HL-60/S4 (cell line): ENCODE measurements around the gene PTPN2.

Experiments used
- in situ Hi-C: fragments of 300-500 bp; cut with MboI; formaldehyde crosslinking; loops from 2 replicates; pipeline ENCODE4 v1.14.3; 2022; ENCODE audit warnings: low sequenced_read_pairs

PTPN2 gene

DNA sequence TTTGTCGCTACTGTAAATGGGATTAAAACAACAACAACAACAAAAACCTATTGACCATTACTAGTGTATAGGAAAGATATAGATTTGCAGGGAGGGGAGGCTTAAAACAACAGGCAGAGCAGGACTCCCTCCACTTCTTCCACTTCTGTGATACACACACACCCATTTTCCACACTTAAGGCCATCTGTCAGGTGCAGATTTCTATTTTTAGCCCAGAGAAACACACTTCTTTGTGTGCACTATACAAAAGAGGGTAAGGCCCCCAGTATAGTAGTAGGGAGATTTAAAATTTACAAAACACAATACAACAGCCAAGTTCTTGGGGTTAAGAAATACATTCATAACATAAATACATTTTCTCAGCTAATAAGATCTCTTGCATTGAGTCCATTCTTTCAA is 22.4 kb downstream of the PTPN2 start:
- in situ Hi-C loops, result no loop called here

DNA sequence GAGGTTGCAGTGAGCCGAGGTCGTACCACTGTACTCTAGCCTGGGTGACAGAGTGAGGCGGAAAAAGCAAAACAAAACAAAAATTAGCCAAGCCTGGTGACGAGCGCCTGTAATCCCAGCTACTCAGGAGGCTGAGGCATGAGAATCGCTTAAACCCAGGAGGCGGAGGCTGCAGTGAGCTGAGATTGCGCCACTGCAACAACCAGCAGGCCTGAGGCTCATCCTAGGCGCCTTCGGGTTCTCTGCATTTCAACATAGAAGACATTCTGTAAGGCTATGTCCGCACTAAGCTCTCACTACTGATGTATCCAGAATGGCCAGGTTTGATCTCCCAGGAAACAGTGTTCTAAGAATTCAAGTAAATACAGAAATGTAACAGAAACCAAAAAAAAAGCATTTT is 23.5 kb downstream of the PTPN2 start:
- in situ Hi-C loops, result no loop called here

GRCh38 chr18:12858991-12859390 is 25.0 kb downstream of the PTPN2 start:
- in situ Hi-C loops, result no loop called here

GRCh38 chr18:12857991-12858544 is 26.0 kb downstream of the PTPN2 start:
- in situ Hi-C loops, result no loop called here

- in situ Hi-C loops, result no loop called here
Measured at GRCh38 chr18:12857215-12857905, 26.7 kb downstream of the PTPN2 start.

DNA sequence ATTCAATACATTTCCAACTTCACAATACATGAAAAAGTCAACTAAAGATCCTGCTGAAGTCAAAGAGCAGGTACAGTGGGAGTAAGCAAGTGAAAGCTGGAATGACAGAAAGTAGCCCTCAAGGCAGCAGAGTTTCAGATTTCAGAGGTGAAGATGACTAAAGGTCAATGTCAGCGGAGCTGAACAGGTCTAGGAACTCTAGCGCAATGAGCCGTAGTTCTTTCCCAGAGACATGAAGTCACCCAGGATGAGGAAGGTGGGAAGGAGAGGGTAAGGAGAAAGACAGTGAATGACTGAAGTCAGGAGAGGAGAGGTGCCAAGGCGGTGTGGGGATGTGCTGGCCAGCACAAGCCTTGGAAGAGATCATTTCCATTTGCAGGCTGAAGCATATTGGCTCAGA is 28.1 kb downstream of the PTPN2 start:
- in situ Hi-C loops, result no loop called here

DNA sequence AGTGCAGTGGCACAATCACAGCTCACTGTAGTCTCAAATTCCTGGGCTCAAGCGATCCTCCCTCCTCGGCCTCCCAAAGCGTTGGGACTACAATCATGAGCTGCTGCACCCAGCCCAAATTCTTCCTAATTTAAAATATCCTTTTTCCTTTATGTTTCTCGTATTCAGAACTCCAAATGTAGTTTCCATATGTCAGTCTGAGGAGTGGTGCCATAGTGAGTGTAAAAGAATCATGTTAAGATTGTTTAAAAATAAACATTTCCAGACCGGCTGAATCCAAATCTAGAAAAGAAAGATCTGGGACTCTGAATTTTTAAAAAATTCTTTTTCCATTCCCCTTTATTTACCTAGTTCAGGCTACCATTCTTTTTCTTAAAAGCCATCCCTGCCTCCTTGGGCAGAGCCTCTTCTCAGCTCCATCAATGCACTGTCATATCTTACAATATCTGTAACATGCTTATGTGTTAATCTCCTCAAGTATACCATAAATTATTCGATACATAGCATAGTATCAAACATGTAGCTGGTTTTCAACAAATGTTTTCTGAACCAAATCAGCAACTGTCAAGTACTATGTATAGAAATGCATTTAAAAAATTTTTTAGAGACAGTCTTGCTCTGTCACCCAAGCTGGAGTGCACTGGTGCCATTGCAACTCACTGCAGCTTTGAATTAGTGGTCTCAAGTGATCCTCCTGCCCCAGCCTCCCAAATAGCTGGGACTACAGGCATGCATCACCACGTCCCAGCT is 31.3 kb downstream of the PTPN2 start:
- in situ Hi-C loops, result no loop called here

DNA sequence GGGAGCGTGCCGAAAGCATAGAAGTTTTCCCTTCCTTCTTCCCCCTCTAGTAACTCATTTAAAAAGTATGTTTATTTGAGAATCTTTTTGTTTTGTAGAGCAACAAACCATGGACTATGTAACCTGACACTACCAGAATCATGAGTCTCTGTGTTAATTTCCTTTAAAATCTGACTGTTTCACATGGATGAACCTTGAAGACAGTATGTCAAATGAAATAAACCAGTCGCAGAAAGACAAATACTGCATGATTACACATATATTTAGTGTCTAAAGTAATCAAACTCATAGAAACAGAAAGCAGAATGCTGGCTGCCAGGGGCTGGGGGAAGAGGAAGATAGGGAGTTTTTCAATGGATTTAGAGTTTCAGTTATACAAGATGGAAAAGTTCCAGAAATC is 32.3 kb downstream of the PTPN2 start:
- in situ Hi-C loops, result no loop called here

DNA sequence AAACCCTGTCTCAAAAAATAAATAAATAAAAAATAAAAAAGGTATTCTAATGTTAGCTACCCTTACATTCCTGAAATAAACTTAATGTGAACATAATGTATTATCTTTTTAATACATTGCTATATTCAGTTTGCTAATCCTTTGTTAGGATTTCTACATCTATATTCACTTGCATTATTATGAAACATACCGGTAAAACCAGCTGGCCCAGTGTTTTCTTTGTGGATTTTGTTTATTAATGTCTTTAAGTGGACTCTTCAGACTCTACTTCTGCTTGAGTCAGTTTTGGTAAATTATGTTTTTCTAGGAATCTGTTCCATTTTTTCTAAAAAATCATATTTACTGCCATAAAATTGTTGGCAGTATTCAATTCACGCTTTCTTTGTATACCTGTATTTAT is 34.5 kb downstream of the PTPN2 start:
- in situ Hi-C loops, result no loop called here

DNA sequence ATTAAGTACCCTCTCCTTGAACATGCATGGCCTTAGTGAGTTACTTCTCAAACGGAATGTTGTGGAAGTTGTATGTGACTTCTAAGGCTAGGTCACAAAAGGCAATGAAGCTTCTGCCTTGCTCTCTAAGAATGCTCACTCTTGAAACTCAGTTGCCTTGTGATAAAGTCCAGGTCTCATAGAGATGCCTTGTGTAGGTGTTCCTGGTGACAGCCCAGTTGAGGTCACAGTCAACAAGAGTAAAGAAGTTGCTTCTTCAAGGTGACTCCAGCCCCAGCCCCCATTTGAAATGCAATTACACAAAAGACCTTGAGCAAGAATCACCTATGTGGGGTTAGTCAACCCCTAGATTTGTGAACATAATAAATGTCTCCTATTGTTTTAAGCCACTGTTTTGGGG is 35.6 kb downstream of the PTPN2 start:
- in situ Hi-C loops, result no loop called here

DNA sequence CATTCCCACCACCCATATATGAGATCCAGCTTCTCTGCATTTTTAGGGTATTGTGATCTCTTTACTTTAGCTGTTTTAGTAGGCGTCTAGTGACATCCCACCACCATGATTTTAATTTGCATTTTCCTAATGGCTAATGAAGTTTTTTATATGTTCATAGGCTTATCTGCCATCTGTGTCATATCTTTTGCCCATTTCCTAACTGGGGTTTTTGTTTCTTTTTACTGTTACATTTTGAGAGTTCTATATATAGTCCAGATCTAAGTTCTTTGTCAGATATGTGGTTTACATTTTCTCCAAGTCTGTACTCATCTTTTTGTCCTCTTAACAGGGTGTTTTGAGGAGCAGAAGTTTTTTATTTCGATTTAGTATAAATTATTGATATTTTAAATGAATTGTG is 39.6 kb downstream of the PTPN2 start:
- in situ Hi-C loops, result no loop called here

- in situ Hi-C loops, result no loop called here
Measured at GRCh38 chr18:12843420-12844350, 40.4 kb downstream of the PTPN2 start.

DNA sequence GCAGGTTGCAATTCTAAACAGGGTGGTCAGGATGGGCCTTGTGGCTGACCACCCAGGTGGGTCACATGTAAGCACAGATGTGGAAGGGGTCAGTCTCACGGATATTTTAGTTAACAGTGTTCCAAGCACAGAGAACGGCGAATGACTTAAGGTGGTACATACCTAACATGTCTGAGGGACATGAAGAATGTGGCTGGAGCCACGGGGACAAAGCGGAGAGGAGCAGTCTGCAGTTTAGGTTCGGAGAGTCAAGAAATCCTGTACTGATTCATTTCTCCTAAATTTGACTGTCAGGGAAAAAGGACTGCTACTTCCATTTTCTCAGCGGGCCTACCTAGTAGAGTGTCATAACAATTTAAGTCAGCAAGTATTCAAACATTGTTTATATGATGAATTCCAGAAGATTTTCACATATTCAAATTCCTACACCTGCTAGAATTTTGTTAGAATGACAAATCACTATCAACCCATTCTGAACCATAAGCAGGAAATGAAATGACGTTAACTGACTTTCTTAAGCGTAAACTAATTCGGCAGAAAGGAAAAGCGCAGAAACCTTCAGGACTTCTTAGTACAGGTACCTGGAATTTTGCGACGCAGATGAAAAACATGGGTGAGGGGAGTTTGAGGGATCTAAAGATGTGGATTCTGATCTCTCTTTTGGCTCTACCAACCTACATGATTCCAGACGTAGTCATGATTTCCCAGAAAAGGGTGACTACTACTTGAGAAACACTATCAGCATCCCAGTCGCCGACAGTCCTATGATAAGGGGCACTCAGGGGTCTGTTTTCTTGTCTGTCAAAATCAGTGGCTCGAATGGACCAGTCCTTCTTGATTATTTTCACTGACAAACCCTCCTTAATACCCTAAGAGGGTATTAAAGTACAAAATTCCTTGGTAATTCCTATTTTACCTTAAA is 41.3 kb downstream of the PTPN2 start:
- in situ Hi-C loops, result no loop called here

- in situ Hi-C loops, result no loop called here
Measured at GRCh38 chr18:12841070-12841469, 43.0 kb downstream of the PTPN2 start.

GRCh38 chr18:12840382-12840781 is 43.7 kb downstream of the PTPN2 start:
- in situ Hi-C loops, result no loop called here

- in situ Hi-C loops, result no loop called here
Measured at GRCh38 chr18:12839526-12840196, 44.4 kb downstream of the PTPN2 start.

DNA sequence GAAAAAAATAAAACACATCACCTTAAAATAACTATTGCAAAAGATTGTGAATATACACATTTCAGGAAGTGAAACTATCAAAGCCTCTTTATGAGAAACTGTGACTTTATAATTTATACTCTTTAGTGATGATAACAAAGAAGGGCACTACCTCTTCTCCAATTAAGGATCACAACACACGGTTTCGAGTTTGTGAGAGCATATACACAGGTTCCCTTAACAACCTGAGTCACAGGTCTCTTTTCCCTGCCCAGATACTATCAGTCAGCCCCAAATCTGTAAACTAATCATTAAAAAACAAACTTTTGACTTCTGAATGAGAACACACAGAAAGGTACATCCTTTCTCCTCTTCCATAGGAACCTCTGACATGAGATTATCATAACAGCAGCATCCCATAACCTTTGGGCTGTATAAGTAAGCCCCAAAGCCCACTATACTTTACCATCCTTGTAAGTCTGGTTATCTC is 44.9 kb downstream of the PTPN2 start:
- in situ Hi-C loops, result no loop called here

DNA sequence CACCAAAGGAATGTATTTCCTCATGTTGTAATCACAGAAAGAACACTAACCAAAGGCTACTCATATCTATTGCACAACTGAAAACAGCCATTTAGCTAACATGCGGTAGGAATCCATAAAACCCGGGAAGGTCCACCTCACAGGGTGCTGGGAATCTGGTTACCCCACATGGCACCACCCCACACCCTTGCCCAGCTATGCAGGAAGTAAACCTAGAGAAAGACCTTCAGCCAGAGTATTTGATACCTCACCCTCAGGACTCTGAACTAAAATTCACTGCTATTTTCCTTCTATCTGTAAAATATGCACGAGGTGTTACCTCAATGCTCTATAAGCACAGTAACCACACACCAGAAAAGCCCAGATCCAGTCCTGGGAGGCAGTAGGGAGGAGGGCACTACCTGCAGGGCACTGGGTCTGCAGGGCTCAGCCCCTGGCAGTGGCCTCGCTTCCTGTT is 45.8 kb downstream of the PTPN2 start:
- in situ Hi-C loops, result no loop called here

GRCh38 chr18:12837747-12838146 is 46.3 kb downstream of the PTPN2 start:
- in situ Hi-C loops, result no loop called here
